NCI-H345 treated with DMSO at 0.1 percent for 48 hours (cell line): Measurements from ENCODE around the gene NCOA1.
"Not testable (repeated sequence)": the region's sequence is repeated elsewhere in the genome, so short reads cannot be mapped to it uniquely, and the experiment has no call there.

Experiments
- DNase-seq: peaks from one replicate; lab custom pipeline; 2025; ENCODE audit not compliant: unreplicated experiment; lab: John Stamatoyannopoulos, UW

The NCOA1 gene

GRCh38 chr2:24505534-24506275 is 14.7 kb downstream of the NCOA1 start:
- no peak for DNase-seq

- DNase-seq, result no peak
These were observed 16.5 kb downstream of the NCOA1 start for GRCh38 chr2:24507549-24507948.

- no peak for DNase-seq
These were observed 17.8 kb downstream of the NCOA1 start for GRCh38 chr2:24508878-24509277.

- no peak for DNase-seq
These were observed 18.4 kb downstream of the NCOA1 start for GRCh38 chr2:24509425-24509824.

- DNase-seq, result no peak
These were observed 18.8 kb downstream of the NCOA1 start for GRCh38 chr2:24509840-24510239.

DNA sequence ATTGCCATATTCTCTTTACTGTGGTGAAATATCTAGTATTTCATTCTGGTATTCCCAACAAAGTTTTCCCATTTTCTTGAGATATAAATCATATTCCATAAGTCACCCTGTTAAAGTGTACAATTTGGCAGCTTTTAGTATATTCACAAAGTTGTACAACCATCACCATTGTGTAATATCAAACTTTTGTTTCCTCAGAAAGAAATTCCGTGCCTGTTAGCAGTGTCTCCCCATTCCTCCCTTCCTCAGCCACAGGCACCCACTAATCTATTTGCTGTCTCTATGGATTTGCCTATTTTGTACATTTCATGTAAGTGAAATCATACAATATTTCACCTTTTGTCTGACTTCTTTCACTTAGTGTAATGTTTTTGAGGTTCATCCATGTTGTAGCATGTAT is 19.7 kb downstream of the NCOA1 start:
- DNase-seq, result no peak

GRCh38 chr2:24511198-24511597 is 20.1 kb downstream of the NCOA1 start:
- no peak for DNase-seq

GRCh38 chr2:24511894-24512293 is 20.8 kb downstream of the NCOA1 start:
- no peak for DNase-seq

DNA sequence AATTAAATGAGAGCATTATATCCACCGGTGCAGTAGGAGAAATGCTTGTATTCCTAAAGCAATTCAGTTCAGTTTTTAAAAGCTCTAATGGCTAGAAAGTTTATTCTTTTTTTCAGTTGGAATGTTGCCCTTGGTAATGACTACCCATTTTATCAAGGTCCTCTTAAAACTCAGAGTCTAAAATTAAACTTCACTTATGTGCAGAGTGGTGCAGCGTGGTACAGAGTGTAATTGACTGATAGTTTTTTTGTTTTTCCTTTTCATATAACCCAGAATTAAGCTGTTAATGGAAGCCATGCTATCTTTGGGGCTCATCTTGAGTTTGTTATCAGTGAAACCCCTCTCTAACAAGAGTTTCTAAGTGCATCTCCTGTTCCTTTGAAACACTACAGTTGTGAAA is 21.4 kb downstream of the NCOA1 start:
- DNase-seq, result no peak

DNA sequence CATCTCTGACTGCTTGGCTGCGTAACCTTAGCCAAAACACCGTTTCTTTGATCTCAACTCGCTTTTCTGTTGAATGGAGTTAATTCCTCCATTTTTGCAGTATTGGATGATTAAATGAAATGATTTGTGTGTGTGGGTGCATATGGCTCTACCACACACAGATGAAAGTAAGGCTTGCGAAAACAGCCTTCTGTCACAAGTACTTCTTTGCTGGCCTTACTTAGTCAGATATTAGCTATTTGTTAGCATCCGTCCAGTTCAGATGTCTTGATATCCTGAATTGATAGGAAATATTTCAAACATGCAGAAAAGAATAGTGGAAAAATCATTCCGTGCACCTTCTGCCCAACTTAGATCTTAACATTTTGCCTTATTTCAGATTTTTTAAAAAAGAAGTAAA is 21.8 kb downstream of the NCOA1 start:
- DNase-seq, result no peak

- no peak for DNase-seq
These were observed 22.4 kb downstream of the NCOA1 start for GRCh38 chr2:24513281-24514071.

GRCh38 chr2:24514820-24515219 is 23.8 kb downstream of the NCOA1 start:
- DNase-seq, result no peak

DNA sequence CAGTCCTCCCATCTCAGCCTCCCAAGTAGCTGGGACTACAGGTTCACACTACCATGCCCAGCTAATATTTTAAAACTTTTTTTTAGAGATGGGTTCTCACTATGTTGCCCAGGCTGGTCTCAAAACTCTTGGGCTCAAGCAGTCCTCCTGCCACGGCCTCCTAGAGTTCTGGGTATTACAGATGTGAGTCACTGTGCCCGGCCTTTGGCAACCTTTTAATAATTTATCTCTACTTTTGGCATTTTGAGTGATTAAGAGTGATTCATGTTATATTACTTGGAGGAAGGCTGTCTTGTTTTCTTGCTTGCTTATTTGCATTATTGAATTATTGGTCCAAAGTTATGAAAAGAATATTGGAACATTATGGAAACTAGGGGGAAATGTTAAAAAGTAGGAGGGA is 24.3 kb downstream of the NCOA1 start:
- DNase-seq, result no peak

- no peak for DNase-seq
These were observed 24.8 kb downstream of the NCOA1 start for GRCh38 chr2:24515831-24516230.

GRCh38 chr2:24517247-24517646 is 26.2 kb downstream of the NCOA1 start:
- DNase-seq, result no peak

DNA sequence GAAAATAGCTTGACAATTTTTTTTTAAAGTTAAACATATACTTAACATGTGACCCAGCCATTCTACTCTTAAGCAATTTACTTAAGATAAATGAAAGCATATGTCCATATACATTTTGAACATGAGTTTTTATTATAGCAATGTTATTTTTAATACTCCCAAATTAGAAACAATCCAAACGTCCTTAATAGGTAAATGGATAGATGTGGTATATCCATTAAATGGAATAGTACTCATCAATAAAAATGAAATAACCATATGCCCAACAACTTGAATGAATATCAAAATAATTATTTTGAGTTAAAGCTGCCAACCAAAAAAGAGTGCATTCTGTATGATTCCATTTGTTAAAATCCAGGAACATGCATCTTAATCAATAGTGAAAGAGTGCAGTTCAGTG is 29.1 kb downstream of the NCOA1 start:
- no peak for DNase-seq

- no peak for DNase-seq
These were observed 30.3 kb downstream of the NCOA1 start for GRCh38 chr2:24521162-24521857.

DNA sequence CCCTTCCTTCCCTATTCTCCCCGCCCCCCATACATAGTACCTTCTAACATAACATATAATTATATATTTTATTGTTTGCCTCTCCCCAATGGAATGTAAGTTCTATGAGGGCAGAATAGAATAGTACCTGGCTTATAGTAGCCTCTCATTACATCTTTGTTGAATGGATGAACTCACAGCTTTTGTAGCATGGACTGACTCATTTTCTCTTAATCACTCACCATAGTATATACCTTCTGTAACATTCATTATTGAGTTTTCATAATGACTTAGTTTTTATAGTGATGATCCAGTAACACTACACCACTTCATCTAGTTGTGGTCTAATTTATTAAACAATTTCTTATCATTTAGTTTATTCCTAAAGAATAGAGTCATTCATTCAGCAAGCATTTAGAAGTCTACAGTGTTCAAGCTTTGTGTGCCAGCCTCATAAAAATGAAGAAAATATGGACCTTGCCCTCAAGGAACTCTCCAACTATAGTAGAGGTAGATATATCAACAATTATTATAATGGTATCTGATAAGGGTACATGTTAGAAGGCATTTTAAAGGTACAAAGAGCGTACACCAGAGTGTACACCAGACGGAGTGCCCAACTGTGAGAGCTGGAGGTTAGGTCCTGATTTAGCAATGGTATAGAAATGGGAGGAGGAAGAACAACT is 31.1 kb downstream of the NCOA1 start:
- DNase-seq, result no peak

DNA sequence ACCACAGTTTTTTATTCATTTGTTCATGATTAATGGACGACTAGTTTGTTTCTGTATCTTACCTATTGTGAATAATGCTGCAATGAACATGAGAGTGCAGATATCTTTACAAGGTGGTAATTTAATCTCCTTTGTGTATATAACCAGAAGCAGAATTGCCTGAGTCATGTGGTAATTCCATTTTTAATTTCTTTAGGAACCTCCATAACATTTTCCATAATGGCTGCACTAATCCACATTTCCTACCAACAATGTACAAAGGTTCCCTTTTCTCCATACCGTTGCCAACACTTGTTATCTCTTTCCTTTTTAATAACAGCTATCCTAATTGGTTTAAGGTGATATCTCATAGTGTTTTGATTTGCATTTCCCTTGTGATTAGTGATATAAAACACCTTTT is 36.5 kb downstream of the NCOA1 start:
- DNase-seq, result no peak

DNA sequence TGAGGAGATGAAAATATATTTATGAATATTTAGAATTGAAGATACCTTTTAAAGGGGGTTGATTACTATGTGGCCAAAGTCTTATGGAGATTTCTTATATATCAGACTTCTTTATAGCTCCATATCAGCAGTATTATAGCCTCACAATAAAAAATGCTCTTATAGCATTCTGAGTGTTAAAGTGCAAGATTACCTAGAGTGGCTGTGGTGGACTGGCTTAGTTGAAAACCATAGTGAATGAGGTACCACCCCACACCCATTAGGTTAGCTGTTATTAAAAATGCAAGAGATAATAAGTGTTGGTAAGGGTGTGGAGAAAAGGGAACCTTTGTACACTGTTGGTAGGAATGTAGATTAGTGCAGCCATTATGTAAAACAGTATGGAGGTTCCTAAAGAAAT is 39.7 kb downstream of the NCOA1 start:
- no peak for DNase-seq

- DNase-seq, result not testable (repeated sequence)
These were observed 40.6 kb downstream of the NCOA1 start for GRCh38 chr2:24531610-24532009.
